Neural cell (in vitro differentiated cells): ENCODE data around the gene PDE3A.

Source experiments
- EP300 ChIP-seq: fragments of 450-650 bp; conservative IDR thresholded peaks from 2 replicates; pipeline ENCODE4 v1.6.1; 2014; ENCODE audit warnings: antibody characterized with exemption, mild to moderate bottlenecking, moderate library complexity; ENCODE audit not compliant: poor library complexity, severe bottlenecking
- EZH2 ChIP-seq: fragments of 200-600, 300-800 bp; shearing (Covaris generic), sonication (generic); IDR thresholded peaks from 2 replicates; pipeline ENCODE4 v1.6.1; 2014; ENCODE audit warnings: antibody characterized with exemption, low read length, borderline replicate concordance, mild to moderate bottlenecking; ENCODE audit not compliant: insufficient read depth, poor library complexity, severe bottlenecking
- SMC3 ChIP-seq: fragments of 450-650 bp; conservative IDR thresholded peaks from 2 replicates; pipeline ENCODE4 v1.6.1; 2014; ENCODE audit warnings: antibody characterized with exemption, mild to moderate bottlenecking, moderate library complexity; ENCODE audit not compliant: poor library complexity
- TAF1 ChIP-seq: IDR thresholded peaks from 2 replicates; pipeline ENCODE4 v1.6.1; 2012; ENCODE audit warnings: low read depth
- TF ChIP-seq, protein P1 (sequence below): fragments of 450-650 bp; IDR thresholded peaks from 2 replicates; pipeline ENCODE4 v1.5.1; 2014; ENCODE audit warnings: antibody characterized with exemption, mild to moderate bottlenecking, moderate library complexity; ENCODE audit not compliant: poor library complexity, severe bottlenecking

DNA sequence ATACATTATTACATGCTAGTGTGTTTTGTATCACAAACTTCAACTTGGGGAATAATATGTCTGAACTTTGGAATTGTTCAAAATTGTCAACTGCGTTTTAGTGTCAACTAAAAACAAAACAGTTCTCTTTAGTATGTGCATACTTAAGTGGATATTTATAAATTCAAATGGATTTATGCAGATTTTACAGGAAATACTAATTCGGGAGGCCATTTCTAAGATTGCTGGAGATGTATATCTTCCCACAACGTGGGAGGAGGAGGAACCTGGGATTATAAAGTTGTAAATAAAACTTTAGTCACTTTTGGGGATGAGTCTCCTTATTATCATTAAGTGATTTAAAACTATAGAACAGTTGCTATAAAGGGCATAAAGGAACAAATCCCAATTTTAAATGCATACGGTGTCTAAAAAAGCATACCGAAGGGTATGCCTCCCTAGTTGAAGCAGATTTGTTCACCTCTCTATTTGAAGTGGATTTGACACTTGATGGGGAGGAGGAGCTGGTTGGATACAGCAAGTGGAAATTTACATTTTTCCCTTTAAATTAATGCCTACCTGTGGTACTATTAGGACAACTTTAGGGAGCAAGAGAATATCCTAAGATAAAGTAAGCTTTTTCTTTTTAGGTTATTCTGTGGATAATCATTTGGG lies 2.7 kb downstream of the PDE3A start:
- TF ChIP-seq, protein P1, sequence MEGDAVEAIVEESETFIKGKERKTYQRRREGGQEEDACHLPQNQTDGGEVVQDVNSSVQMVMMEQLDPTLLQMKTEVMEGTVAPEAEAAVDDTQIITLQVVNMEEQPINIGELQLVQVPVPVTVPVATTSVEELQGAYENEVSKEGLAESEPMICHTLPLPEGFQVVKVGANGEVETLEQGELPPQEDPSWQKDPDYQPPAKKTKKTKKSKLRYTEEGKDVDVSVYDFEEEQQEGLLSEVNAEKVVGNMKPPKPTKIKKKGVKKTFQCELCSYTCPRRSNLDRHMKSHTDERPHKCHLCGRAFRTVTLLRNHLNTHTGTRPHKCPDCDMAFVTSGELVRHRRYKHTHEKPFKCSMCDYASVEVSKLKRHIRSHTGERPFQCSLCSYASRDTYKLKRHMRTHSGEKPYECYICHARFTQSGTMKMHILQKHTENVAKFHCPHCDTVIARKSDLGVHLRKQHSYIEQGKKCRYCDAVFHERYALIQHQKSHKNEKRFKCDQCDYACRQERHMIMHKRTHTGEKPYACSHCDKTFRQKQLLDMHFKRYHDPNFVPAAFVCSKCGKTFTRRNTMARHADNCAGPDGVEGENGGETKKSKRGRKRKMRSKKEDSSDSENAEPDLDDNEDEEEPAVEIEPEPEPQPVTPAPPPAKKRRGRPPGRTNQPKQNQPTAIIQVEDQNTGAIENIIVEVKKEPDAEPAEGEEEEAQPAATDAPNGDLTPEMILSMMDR: no peak
- TF ChIP-seq TAF1 (no peak), SMC3 (no peak), EP300 (no peak), EZH2 (no peak)
